Panc1 (cell line): ENCODE results near the gene FSTL1.

ENCODE experiments used
- POLR2AphosphoS5 ChIP-seq: IDR thresholded peaks from 2 replicates; pipeline ENCODE4 v1.6.1; 2012; ENCODE audit warnings: mild to moderate bottlenecking, low read depth, low read length, moderate library complexity
- TCF7L2 ChIP-seq: IDR thresholded peaks from 2 replicates; pipeline ENCODE4 v1.6.1; 2011; ENCODE audit warnings: mild to moderate bottlenecking, low read depth, low read length, inconsistent platforms
- TF ChIP-seq, protein P1 (sequence below): fragments of 450-650 bp; IDR thresholded peaks from 2 replicates; pipeline ENCODE4 v1.5.1; 2017; ENCODE audit warnings: mild to moderate bottlenecking
- TF ChIP-seq, protein P2 (sequence below), 2 experiments: IDR thresholded peaks; 2 replicates each; pipeline ENCODE4 v1.6.1; 2011 to 2012; ENCODE audit warnings: low read depth in 2 of 2, control low read depth in 1 of 2, low read length in 1 of 2, mild to moderate bottlenecking in 1 of 2, moderate library complexity in 1 of 2; ENCODE audit not compliant: insufficient read depth in 1 of 2

DNA sequence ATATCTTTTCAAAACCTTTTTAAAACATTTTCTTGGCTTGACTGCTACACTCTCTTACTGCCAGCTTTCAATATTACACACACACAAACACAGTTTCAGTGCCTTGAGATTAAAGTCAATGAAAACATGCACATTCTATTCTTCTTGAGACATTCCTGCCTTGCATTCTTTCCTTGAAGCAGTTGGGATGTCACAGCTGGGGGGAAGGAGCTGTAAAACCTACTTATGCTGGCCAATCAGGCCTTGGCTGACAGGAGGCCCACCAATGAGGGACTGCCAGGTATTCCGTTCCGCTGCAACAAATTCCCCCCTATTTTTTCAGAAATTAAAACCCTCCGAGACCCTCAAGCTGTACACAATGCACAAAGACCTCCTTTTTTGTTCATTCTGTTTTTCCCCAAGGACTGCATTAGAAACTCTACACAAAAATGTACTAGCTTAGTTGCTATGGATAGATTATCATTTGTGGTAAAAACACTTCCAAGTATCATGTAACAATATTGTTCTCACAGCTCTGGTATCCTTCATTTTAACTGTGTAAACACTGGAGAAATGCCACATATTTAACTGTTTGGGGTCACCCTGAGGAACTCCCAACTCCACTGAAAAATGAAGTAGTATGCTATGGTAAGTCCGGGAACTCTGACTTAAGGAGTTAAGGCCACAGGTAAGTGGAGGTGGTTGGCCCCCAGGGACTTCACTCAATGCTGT is 18.5 kb downstream of the FSTL1 start:
- TF ChIP-seq, protein P1, sequence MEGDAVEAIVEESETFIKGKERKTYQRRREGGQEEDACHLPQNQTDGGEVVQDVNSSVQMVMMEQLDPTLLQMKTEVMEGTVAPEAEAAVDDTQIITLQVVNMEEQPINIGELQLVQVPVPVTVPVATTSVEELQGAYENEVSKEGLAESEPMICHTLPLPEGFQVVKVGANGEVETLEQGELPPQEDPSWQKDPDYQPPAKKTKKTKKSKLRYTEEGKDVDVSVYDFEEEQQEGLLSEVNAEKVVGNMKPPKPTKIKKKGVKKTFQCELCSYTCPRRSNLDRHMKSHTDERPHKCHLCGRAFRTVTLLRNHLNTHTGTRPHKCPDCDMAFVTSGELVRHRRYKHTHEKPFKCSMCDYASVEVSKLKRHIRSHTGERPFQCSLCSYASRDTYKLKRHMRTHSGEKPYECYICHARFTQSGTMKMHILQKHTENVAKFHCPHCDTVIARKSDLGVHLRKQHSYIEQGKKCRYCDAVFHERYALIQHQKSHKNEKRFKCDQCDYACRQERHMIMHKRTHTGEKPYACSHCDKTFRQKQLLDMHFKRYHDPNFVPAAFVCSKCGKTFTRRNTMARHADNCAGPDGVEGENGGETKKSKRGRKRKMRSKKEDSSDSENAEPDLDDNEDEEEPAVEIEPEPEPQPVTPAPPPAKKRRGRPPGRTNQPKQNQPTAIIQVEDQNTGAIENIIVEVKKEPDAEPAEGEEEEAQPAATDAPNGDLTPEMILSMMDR = no peak
- TF ChIP-seq TCF7L2 (no peak), POLR2AphosphoS5 (no peak)
- TF ChIP-seq, protein P2, sequence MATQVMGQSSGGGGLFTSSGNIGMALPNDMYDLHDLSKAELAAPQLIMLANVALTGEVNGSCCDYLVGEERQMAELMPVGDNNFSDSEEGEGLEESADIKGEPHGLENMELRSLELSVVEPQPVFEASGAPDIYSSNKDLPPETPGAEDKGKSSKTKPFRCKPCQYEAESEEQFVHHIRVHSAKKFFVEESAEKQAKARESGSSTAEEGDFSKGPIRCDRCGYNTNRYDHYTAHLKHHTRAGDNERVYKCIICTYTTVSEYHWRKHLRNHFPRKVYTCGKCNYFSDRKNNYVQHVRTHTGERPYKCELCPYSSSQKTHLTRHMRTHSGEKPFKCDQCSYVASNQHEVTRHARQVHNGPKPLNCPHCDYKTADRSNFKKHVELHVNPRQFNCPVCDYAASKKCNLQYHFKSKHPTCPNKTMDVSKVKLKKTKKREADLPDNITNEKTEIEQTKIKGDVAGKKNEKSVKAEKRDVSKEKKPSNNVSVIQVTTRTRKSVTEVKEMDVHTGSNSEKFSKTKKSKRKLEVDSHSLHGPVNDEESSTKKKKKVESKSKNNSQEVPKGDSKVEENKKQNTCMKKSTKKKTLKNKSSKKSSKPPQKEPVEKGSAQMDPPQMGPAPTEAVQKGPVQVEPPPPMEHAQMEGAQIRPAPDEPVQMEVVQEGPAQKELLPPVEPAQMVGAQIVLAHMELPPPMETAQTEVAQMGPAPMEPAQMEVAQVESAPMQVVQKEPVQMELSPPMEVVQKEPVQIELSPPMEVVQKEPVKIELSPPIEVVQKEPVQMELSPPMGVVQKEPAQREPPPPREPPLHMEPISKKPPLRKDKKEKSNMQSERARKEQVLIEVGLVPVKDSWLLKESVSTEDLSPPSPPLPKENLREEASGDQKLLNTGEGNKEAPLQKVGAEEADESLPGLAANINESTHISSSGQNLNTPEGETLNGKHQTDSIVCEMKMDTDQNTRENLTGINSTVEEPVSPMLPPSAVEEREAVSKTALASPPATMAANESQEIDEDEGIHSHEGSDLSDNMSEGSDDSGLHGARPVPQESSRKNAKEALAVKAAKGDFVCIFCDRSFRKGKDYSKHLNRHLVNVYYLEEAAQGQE (IDR thresholded peaks at IDR 0.05; ENCODE audit: insufficient read depth in 1 of 2, low read depth in 2 of 2, low read length in 1 of 2) = no peak
